Ovary (tissue), 3 donors: ENCODE results near the gene PPP1R9A.

Source experiments
- POLR2A ChIP-seq: fragments of 450-650 bp; IDR thresholded peaks from one replicate; pipeline ENCODE4 v1.6.1; 2017; ENCODE audit warnings: antibody characterized with exemption, mild to moderate bottlenecking, moderate library complexity
- TF ChIP-seq, protein P1 (sequence below), 3 donors: fragments of 450-650 bp in 2 of 3; fragments of 200-600 bp in 1 of 3; IDR thresholded peaks; one replicate each; pipeline versions ENCODE4 v1.5.1 to v1.8.0; 2016 to 2022; ENCODE audit warnings: antibody characterized with exemption in 3 of 3, mild to moderate bottlenecking in 1 of 3
- donor health status: DM: no; HTN: no; CAD: no.

DNA sequence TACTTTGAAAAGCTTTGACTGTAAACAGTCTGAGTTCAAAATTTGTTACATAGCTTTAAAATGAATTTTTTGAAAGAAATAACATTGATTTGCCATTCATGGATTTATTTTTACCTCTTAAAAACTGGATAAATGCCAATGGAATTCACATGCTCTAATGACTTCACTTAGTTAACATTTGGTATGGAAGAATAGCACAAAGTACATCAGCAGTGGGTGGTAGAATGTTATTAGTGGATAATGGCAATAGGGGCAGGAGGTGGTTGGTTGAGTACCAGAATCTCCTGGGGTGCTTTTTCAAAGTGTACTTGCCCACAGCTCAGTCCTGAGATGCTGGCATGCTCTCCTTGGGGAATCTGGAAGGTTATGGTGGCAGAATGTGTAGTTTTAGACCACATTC is 4.7 kb downstream of the PPP1R9A start:
- TF ChIP-seq, protein P1, sequence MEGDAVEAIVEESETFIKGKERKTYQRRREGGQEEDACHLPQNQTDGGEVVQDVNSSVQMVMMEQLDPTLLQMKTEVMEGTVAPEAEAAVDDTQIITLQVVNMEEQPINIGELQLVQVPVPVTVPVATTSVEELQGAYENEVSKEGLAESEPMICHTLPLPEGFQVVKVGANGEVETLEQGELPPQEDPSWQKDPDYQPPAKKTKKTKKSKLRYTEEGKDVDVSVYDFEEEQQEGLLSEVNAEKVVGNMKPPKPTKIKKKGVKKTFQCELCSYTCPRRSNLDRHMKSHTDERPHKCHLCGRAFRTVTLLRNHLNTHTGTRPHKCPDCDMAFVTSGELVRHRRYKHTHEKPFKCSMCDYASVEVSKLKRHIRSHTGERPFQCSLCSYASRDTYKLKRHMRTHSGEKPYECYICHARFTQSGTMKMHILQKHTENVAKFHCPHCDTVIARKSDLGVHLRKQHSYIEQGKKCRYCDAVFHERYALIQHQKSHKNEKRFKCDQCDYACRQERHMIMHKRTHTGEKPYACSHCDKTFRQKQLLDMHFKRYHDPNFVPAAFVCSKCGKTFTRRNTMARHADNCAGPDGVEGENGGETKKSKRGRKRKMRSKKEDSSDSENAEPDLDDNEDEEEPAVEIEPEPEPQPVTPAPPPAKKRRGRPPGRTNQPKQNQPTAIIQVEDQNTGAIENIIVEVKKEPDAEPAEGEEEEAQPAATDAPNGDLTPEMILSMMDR (IDR thresholded peaks at IDR 0.05): no peak
- TF ChIP-seq POLR2A: no peak
